Epithelial cell of prostate (primary cell): Measurements from ENCODE around the gene C16orf92.
"Not testable (repeated sequence)": the region's sequence is repeated elsewhere in the genome, so short reads cannot be mapped to it uniquely, and the experiment has no call there.

ENCODE experiments used
- DNase-seq: peaks from one replicate; pipeline ENCODE4 v3.0.0-alpha.2; 2011; ENCODE audit warnings: low read depth, low spot score
- H3K27ac ChIP-seq: fragments of 450-650 bp; 2 replicates; pipeline ENCODE4 v1.5.1; 2017; ENCODE audit warnings: mild to moderate bottlenecking

C16orf92 gene

GRCh38 chr16:30003670-30004423, 19.2 kb upstream of the C16orf92 start:
- DNase-seq: no peak

GRCh38 chr16:30004424-30004776, 18.6 kb upstream of the C16orf92 start:
- DNase-seq: no peak
- no peak overlapping the region for H3K27ac ChIP-seq

More at GRCh38 chr16:30003670-30004423, 19.2 kb upstream of the C16orf92 start:
- H3K27ac ChIP-seq: no peak overlapping the region

GRCh38 chr16:30004811-30005242, 18.2 kb upstream of the C16orf92 start:
- no peak overlapping the region for H3K27ac ChIP-seq
- no peak for DNase-seq

- no peak for DNase-seq
- no peak overlapping the region for H3K27ac ChIP-seq
These were observed 17.5 kb upstream of the C16orf92 start for GRCh38 chr16:30005341-30006094.

- DNase-seq: no peak
- no peak overlapping the region for H3K27ac ChIP-seq
These were observed 16.9 kb upstream of the C16orf92 start for GRCh38 chr16:30006095-30006473.

- H3K27ac ChIP-seq: no peak overlapping the region
These were observed 16.2 kb upstream of the C16orf92 start for GRCh38 chr16:30006659-30007377.

GRCh38 chr16:30007378-30007895, 15.6 kb upstream of the C16orf92 start:
- H3K27ac ChIP-seq: no peak overlapping the region
- DNase-seq: no peak

More at GRCh38 chr16:30006659-30007377, 16.2 kb upstream of the C16orf92 start:
- no peak for DNase-seq

GRCh38 chr16:30009085-30009862, 13.7 kb upstream of the C16orf92 start:
- DNase-seq: no peak
- H3K27ac ChIP-seq: no peak overlapping the region

- no peak overlapping the region for H3K27ac ChIP-seq
- no peak for DNase-seq
These were observed 12.8 kb upstream of the C16orf92 start for GRCh38 chr16:30009990-30010843.

- H3K27ac ChIP-seq: no peak within 1 kb of the TSS
- DNase-seq: no peak
These were observed 11.9 kb upstream of the C16orf92 start, which contains the start of gene DOC2A for GRCh38 chr16:30010844-30011713. Gene DOC2A, minus strand, starts transcription at chr16:30011027. Its CDS starts 805 bp downstream, at chr16:30010222.

GRCh38 chr16:30011714-30012504, 11.1 kb upstream of the C16orf92 start:
- no peak for DNase-seq
- no peak overlapping the region for H3K27ac ChIP-seq

- H3K27ac ChIP-seq: not testable (repeated sequence)
These were observed 10.4 kb upstream of the C16orf92 start for GRCh38 chr16:30012598-30012997.

GRCh38 chr16:30015450-30015849, 7.5 kb upstream of the C16orf92 start:
- DNase-seq, H3K27ac ChIP-seq: not testable (repeated sequence)

More at GRCh38 chr16:30012598-30012997, 10.4 kb upstream of the C16orf92 start:
- not testable (repeated sequence) for DNase-seq

GRCh38 chr16:30016555-30017276, 6.3 kb upstream of the C16orf92 start:
- DNase-seq: no peak
- H3K27ac ChIP-seq: no peak overlapping the region

GRCh38 chr16:30017277-30017656, 5.7 kb upstream of the C16orf92 start:
- no peak for DNase-seq
- no peak overlapping the region for H3K27ac ChIP-seq

GRCh38 chr16:30017937-30018336, 5.1 kb upstream of the C16orf92 start:
- H3K27ac ChIP-seq, DNase-seq: not testable (repeated sequence)
